MM.1S (cell line): Measurements from ENCODE around the gene NANP.

Source experiments
- CTCF ChIP-seq: fragments of 300-600 bp; sonication (generic); IDR thresholded peaks from 2 replicates; pipeline ENCODE4 v1.5.1; 2016; ENCODE audit warnings: antibody characterized with exemption, low read length, mixed read lengths
- EZH2 ChIP-seq: fragments of 300-600 bp; sonication (generic); optimal IDR thresholded peaks from 2 replicates; pipeline ENCODE3; 2017; ENCODE audit warnings: low read depth, mild to moderate bottlenecking, antibody characterized with exemption, low read length, mixed read lengths
- EZH2phosphoT487 ChIP-seq: fragments of 300-600 bp; sonication (generic); IDR thresholded peaks from 2 replicates; pipeline ENCODE4 v1.6.1; 2018; ENCODE audit warnings: antibody characterized with exemption, low read length

DNA sequence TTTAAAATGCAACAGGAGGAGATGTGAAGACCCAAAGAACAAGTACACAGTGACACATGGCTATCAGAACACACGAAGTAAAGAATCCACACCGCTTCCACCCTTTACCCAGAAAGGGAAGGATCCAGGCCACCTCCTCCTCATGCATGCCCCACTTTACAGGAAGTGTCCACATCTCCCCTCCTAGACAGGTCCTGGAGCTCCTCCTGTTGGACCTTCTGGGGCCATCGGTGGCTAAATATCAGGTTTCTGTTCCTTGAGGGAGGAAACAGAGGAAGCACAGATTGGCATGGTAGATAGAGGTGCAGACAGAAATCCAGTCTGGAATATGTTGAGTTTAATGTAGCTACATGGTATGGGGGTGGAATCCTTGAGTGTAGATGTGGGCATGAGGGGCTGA is 49.4 kb downstream of the NANP start:
- TF ChIP-seq CTCF = no peak
- TF ChIP-seq EZH2 = no peak
- TF ChIP-seq EZH2phosphoT487 = no peak
